Brain microvascular endothelial cell (primary cell): ENCODE data around the gene PNCK.

Experiments
- DNase-seq: peaks from one replicate; pipeline ENCODE4 v3.0.0-alpha.2; 2020
- H3K27ac ChIP-seq: fragments of 250-450 bp; sonication (Bioruptor Pico); 2 replicates; pipeline ENCODE4 v1.5.1; 2020; ENCODE audit warnings: mild to moderate bottlenecking, moderate library complexity
- H3K27me3 ChIP-seq: fragments of 250-450 bp; sonication (Bioruptor Pico); replicated peaks from 2 replicates; pipeline ENCODE4 v1.5.1; 2020; ENCODE audit warnings: mild to moderate bottlenecking
- H3K36me3 ChIP-seq: fragments of 250-450 bp; sonication (Bioruptor Pico); replicated peaks from 2 replicates; pipeline ENCODE4 v1.5.1; 2020; ENCODE audit warnings: mild to moderate bottlenecking
- H3K4me3 ChIP-seq: 2 replicates; pipeline ENCODE4 v1.5.1; 2011; ENCODE audit warnings: low read depth, mild to moderate bottlenecking, control low read depth, low read length, moderate library complexity
- CTCF ChIP-seq: IDR thresholded peaks from 2 replicates; pipeline ENCODE4 v1.5.1; 2011; ENCODE audit warnings: low read depth, mild to moderate bottlenecking, moderate library complexity, low read length, control low read depth, inconsistent platforms; ENCODE audit errors: missing control alignments
- in situ Hi-C: cut with HindIII; loops from 2 replicates; pipeline ENCODE4 v1.10.0; 2017; ENCODE audit warnings: low sequenced_read_pairs, low pct_ligation_motif_present

PNCK gene

GRCh38 chrX:153681175-153681574 lies 7.6 kb upstream of the PNCK start:
- no peaks in the 10 kb centered on the region for H3K27me3 ChIP-seq
- no peak overlapping the region for H3K4me3 ChIP-seq
- no peak for DNase-seq
- in situ Hi-C loops = no loop called here
- no peak for TF ChIP-seq CTCF
- no peaks in the 10 kb centered on the region for H3K36me3 ChIP-seq
- H3K27ac ChIP-seq = no peak overlapping the region

- no peak for DNase-seq
- TF ChIP-seq CTCF = no peak
- Histone ChIP-seq H3K27ac (no peak overlapping the region), H3K36me3 (no peaks in the 10 kb centered on the region), H3K4me3 (no peak overlapping the region), H3K27me3 (peaks cover 5% of the 10 kb centered on the region)
- in situ Hi-C loops = no loop called here
Observed at GRCh38 chrX:153674219-153674851, 722 bp upstream of the PNCK start.

GRCh38 chrX:153672531-153673427 lies 834 bp downstream of the PNCK start:
- in situ Hi-C loops = no loop called here
- peaks cover 5% of the 10 kb centered on the region for H3K27me3 ChIP-seq
- H3K4me3 ChIP-seq = no peak overlapping the region
- no peaks in the 10 kb centered on the region for H3K36me3 ChIP-seq
- no peak for TF ChIP-seq CTCF
- no peak overlapping the region for H3K27ac ChIP-seq
- DNase-seq = no peak

GRCh38 chrX:153671589-153672530 lies 1.8 kb downstream of the PNCK start:
- no peak for TF ChIP-seq CTCF
- no peak overlapping the region for H3K27ac ChIP-seq
- H3K4me3 ChIP-seq = no peak overlapping the region
- DNase-seq = no peak
- H3K36me3 ChIP-seq = no peaks in the 10 kb centered on the region
- in situ Hi-C loops = no loop called here
- peaks cover 5% of the 10 kb centered on the region for H3K27me3 ChIP-seq

- no peak overlapping the region for H3K27ac ChIP-seq
- DNase-seq = no peak
- no peak overlapping the region for H3K4me3 ChIP-seq
- no peaks in the 10 kb centered on the region for H3K36me3 ChIP-seq
- H3K27me3 ChIP-seq = peaks cover 5% of the 10 kb centered on the region
- in situ Hi-C loops = no loop called here
- no peak for TF ChIP-seq CTCF
Observed at GRCh38 chrX:153670748-153671588, 2.6 kb downstream of the PNCK start.
